Spinal cord (tissue), 10 donors: ENCODE data around the gene TTC39B. TPM values are rescaled to one million over a fixed set of nuclear protein-coding genes. Genes with fewer than 3 reads are reported as not detected.
A peak's percentile ranks its signal among the peaks of the same experiment; 100 is the strongest.

ENCODE experiments used
- DNase-seq, 6 donors: peaks; one replicate each; pipeline versions ENCODE4 v3.0.0 to v3.0.0-alpha.2; 2013 to 2015; ENCODE audit warnings: low spot score in 6 of 6, low read depth in 4 of 6
- H3K27ac ChIP-seq: one replicate; pipeline ENCODE4 v1.5.1; 2013; ENCODE audit warnings: low read depth, low read length, control low read depth
- H3K27me3 ChIP-seq: one replicate; pipeline ENCODE4 v1.6.1; 2013; ENCODE audit warnings: low read length; ENCODE audit not compliant: control insufficient read depth, insufficient read depth
- H3K36me3 ChIP-seq: one replicate; pipeline ENCODE4 v1.6.1; 2013; ENCODE audit warnings: low read length; ENCODE audit not compliant: control insufficient read depth, insufficient read depth
- H3K4me1 ChIP-seq: one replicate; pipeline ENCODE4 v1.6.1; 2013; ENCODE audit warnings: low read length; ENCODE audit not compliant: control insufficient read depth, insufficient read depth
- H3K4me3 ChIP-seq: one replicate; pipeline ENCODE4 v1.5.1; 2013; ENCODE audit warnings: low read depth, low read length, control low read depth
- H3K9me3 ChIP-seq: one replicate; pipeline ENCODE4 v1.6.1; 2013; ENCODE audit warnings: low read length; ENCODE audit not compliant: control insufficient read depth, insufficient read depth
- WGBS: methylation state at CpG from one replicate; pipeline ENCODE4 v1.1.5; 2013; ENCODE audit warnings: missing lambda C conversion rate; ENCODE audit not compliant: insufficient coverage; 5-methylcytosine and 5-hydroxymethylcytosine counted together
- polyA plus RNA-seq, 2 donors: library from polyadenylated mRNA; unstranded; fragments of 120-200 nt; gene quantifications; one replicate each; pipeline ENCODE4 v1.2.1, GENCODE V29; 2013; ENCODE audit not compliant: insufficient read length in 2 of 2
- total RNA-seq, 2 donors: library from RNA; depleted of rRNA in 1 of 2; stranded (reverse); fragments of 120-200 nt in 1 of 2; fragments of >200 nt in 1 of 2; gene quantifications; one replicate each; pipeline versions ENCODE4 v1.2.3 to v1.2.4, GENCODE V29; 2013 to 2014
- donor health status: healthy.

TTC39B gene
- total and polyA plus RNA-seq, 4 donors, result 5.3 to 25.2 (median 10.1) TPM

GRCh38 chr9:15205632-15206420 is 101.2 kb downstream of the TTC39B start:
- Histone ChIP-seq H3K4me1 (no peaks in the 10 kb centered on the region), H3K27me3 (no peaks in the 10 kb centered on the region), H3K36me3 (no peaks in the 10 kb centered on the region), H3K9me3 (no peaks in the 10 kb centered on the region), H3K27ac (no peak overlapping the region), H3K4me3 (no peak overlapping the region)
- peak in 1 of 6 donors; percentile 47 for DNase-seq
- WGBS, result 87% methylated on average over 5 of the region's 7 CpGs

GRCh38 chr9:15203581-15203980 is 103.4 kb downstream of the TTC39B start:
- WGBS, result 63% methylated on average over 2 of the region's 3 CpGs
- no peaks in the 10 kb centered on the region for H3K4me1 ChIP-seq
- H3K4me3 ChIP-seq, result no peak overlapping the region
- DNase-seq, result no peak
- no peak overlapping the region for H3K27ac ChIP-seq
- no peaks in the 10 kb centered on the region for H3K9me3 ChIP-seq
- no peaks in the 10 kb centered on the region for H3K27me3 ChIP-seq
- H3K36me3 ChIP-seq, result no peaks in the 10 kb centered on the region

GRCh38 chr9:15200111-15200510 is 106.9 kb downstream of the TTC39B start:
- no peak overlapping the region for H3K27ac ChIP-seq
- no CpG with 5 or more reads among the region's 3 CpGs for WGBS

GRCh38 chr9:15192856-15193255 is 114.2 kb downstream of the TTC39B start:
- Histone ChIP-seq H3K9me3 (peaks cover 7% of the 10 kb centered on the region), H3K36me3 (peaks cover 2% of the 10 kb centered on the region), H3K27me3 (no peaks in the 10 kb centered on the region), H3K4me3 (no peak overlapping the region), H3K27ac (no peak overlapping the region), H3K4me1 (no peaks in the 10 kb centered on the region)
- 72% methylated on average over 5 of the region's 5 CpGs for WGBS
- no peak for DNase-seq

More at GRCh38 chr9:15200111-15200510, 106.9 kb downstream of the TTC39B start:
- Histone ChIP-seq H3K36me3 (no peaks in the 10 kb centered on the region), H3K9me3 (peaks cover 7% of the 10 kb centered on the region), H3K27me3 (no peaks in the 10 kb centered on the region), H3K4me1 (no peaks in the 10 kb centered on the region), H3K4me3 (no peak overlapping the region)
- DNase-seq, result no peak

GRCh38 chr9:15191378-15191777 is 115.6 kb downstream of the TTC39B start:
- no peak overlapping the region for H3K4me3 ChIP-seq
- H3K36me3 ChIP-seq, result peaks cover 2% of the 10 kb centered on the region
- H3K27me3 ChIP-seq, result no peaks in the 10 kb centered on the region
- H3K9me3 ChIP-seq, result peaks cover 7% of the 10 kb centered on the region
- no peaks in the 10 kb centered on the region for H3K4me1 ChIP-seq
- no peak for DNase-seq
- no peak overlapping the region for H3K27ac ChIP-seq

- Histone ChIP-seq H3K4me1 (no peaks in the 10 kb centered on the region), H3K36me3 (peaks cover 2% of the 10 kb centered on the region), H3K27me3 (no peaks in the 10 kb centered on the region), H3K27ac (no peak overlapping the region), H3K9me3 (no peaks in the 10 kb centered on the region), H3K4me3 (no peak overlapping the region)
- WGBS, result no CpG with 5 or more reads among the region's 7 CpGs
- DNase-seq, result peak in 1 of 6 donors; percentile 21
These were observed 117.5 kb downstream of the TTC39B start for GRCh38 chr9:15189481-15189880.

- Histone ChIP-seq H3K36me3 (no peaks in the 10 kb centered on the region), H3K4me1 (no peaks in the 10 kb centered on the region), H3K9me3 (no peaks in the 10 kb centered on the region), H3K27ac (no peak overlapping the region), H3K27me3 (no peaks in the 10 kb centered on the region), H3K4me3 (no peak overlapping the region)
- WGBS, result no CpG with 5 or more reads among the region's 1 CpG
- DNase-seq, result no peak
These were observed 119.4 kb downstream of the TTC39B start for GRCh38 chr9:15187589-15187988.

GRCh38 chr9:15182730-15183129 is 124.3 kb downstream of the TTC39B start:
- H3K27ac ChIP-seq, result no peak overlapping the region
- no peaks in the 10 kb centered on the region for H3K27me3 ChIP-seq
- DNase-seq, result no peak
- H3K9me3 ChIP-seq, result no peaks in the 10 kb centered on the region
- no peaks in the 10 kb centered on the region for H3K4me1 ChIP-seq
- H3K36me3 ChIP-seq, result no peaks in the 10 kb centered on the region
- no peak overlapping the region for H3K4me3 ChIP-seq
- no CpG with 5 or more reads among the region's 3 CpGs for WGBS

GRCh38 chr9:15182101-15182551 is 124.9 kb downstream of the TTC39B start:
- Histone ChIP-seq H3K27me3 (no peaks in the 10 kb centered on the region), H3K27ac (peak overlapping the region; percentile 16), H3K4me1 (no peaks in the 10 kb centered on the region), H3K36me3 (no peaks in the 10 kb centered on the region), H3K4me3 (no peak overlapping the region), H3K9me3 (no peaks in the 10 kb centered on the region)
- DNase-seq, result peak in 3 of 6 donors; percentile 10 to 83 (median 55)
- WGBS, result no CpG with 5 or more reads among the region's 2 CpGs

- no peak for DNase-seq
- Histone ChIP-seq H3K9me3 (no peaks in the 10 kb centered on the region), H3K27ac (no peak overlapping the region), H3K4me1 (no peaks in the 10 kb centered on the region), H3K27me3 (no peaks in the 10 kb centered on the region), H3K4me3 (no peak overlapping the region), H3K36me3 (no peaks in the 10 kb centered on the region)
- WGBS, result no CpG with 5 or more reads among the region's 1 CpG
These were observed 126.9 kb downstream of the TTC39B start for GRCh38 chr9:15180124-15180523.
